T-cell (primary cell): ENCODE results near the gene CPTP. TPM values are rescaled to one million over a fixed set of nuclear protein-coding genes. Genes with fewer than 3 reads are reported as not detected.
"Not testable (repeated sequence)": the region's sequence is repeated elsewhere in the genome, so short reads cannot be mapped to it uniquely, and the experiment has no call there.

Source experiments
- ATAC-seq, 4 experiments: fragments of 200-7000 bp in 3 of 4; fragments of 150-1000 bp in 1 of 4; cut with Tn5 transposase; replicated peaks in 1 of 4; 1 replicate in 3 of 4; 2 replicates in 1 of 4; pipeline ENCODE4 v1.10.0; 2021; ENCODE audit warnings: moderate library complexity in 3 of 4, mild to moderate bottlenecking in 2 of 4, moderate number of reproducible peaks in 1 of 4
- CTCF ChIA-PET, 2 donors: fragments of 300-600 bp; sonication (Branson Sonifier 250); formaldehyde crosslinking; loops; one replicate each; lab custom pipeline; 2022; ENCODE audit warnings: antibody characterized with exemption in 2 of 2; lab: Charles Lee
- POLR2A ChIA-PET, 2 donors: fragments of 300-600 bp; sonication (Branson Sonifier 250); formaldehyde crosslinking; loops; one replicate each; lab custom pipeline; 2022; ENCODE audit warnings: antibody characterized with exemption in 2 of 2; lab: Charles Lee
- DNase-seq, 35 experiments: peaks; one replicate each; pipeline versions ENCODE4 v3.0.0 to v3.0.0-alpha.2; 2013 to 2023
- H3K27ac ChIP-seq: one replicate; pipeline ENCODE4 v1.5.1; 2013; ENCODE audit warnings: low read length
- H3K27me3 ChIP-seq, 2 experiments: replicated peaks in 1 of 2; 1 replicate in 1 of 2; 2 replicates in 1 of 2; pipeline versions ENCODE4 v1.6.1 to v1.7.0; 2013; ENCODE audit warnings: low read length in 1 of 2, mixed read lengths in 1 of 2; ENCODE audit not compliant: control insufficient read depth in 2 of 2, insufficient read depth in 2 of 2; ENCODE audit errors: extremely low read depth in 1 of 2
- H3K36me3 ChIP-seq, 2 donors: 1 replicate in 1 of 2; 2 replicates in 1 of 2; pipeline versions ENCODE4 v1.6.1 to v1.7.0; 2013; ENCODE audit warnings: low read length in 1 of 2; ENCODE audit not compliant: control insufficient read depth in 2 of 2, insufficient read depth in 1 of 2; ENCODE audit errors: extremely low read depth in 1 of 2
- H3K4me1 ChIP-seq, 2 experiments: 1 replicate in 1 of 2; 2 replicates in 1 of 2; pipeline versions ENCODE4 v1.6.1 to v1.7.0; 2013; ENCODE audit warnings: low read length in 2 of 2, mixed read lengths in 1 of 2; ENCODE audit not compliant: insufficient read depth in 2 of 2, control insufficient read depth in 1 of 2; ENCODE audit errors: extremely low read depth in 1 of 2
- H3K4me3 ChIP-seq, 2 donors: 1 replicate in 1 of 2; 2 replicates in 1 of 2; pipeline versions ENCODE4 v1.5.1 to v1.7.0; 2013; ENCODE audit warnings: mild to moderate bottlenecking in 2 of 2, low read length in 1 of 2, moderate library complexity in 1 of 2; ENCODE audit not compliant: control insufficient read depth in 1 of 2; ENCODE audit errors: extremely low read depth in 1 of 2
- H3K9me3 ChIP-seq: 2 replicates; pipeline ENCODE4 v1.7.0; 2013
- H3K27ac Mint-ChIP-seq, 2 donors: one replicate each; pipeline ENCODE4 v1.8.0; 2020 to 2021; ENCODE audit warnings: mild to moderate bottlenecking in 2 of 2, mixed read lengths in 2 of 2
- H3K27me3 Mint-ChIP-seq, 2 donors: one replicate each; pipeline ENCODE4 v1.8.0; 2021 to 2022; ENCODE audit warnings: mixed read lengths in 2 of 2
- H3K36me3 Mint-ChIP-seq: one replicate; pipeline ENCODE4 v1.8.0; 2021; ENCODE audit warnings: mixed read lengths
- H3K4me1 Mint-ChIP-seq, 3 donors: one replicate each; pipeline ENCODE4 v1.8.0; 2020 to 2022; ENCODE audit warnings: mixed read lengths in 3 of 3, mild to moderate bottlenecking in 1 of 3
- H3K4me3 Mint-ChIP-seq, 3 donors: one replicate each; pipeline ENCODE4 v1.8.0; 2020 to 2022; ENCODE audit warnings: mild to moderate bottlenecking in 3 of 3, mixed read lengths in 3 of 3, moderate library complexity in 3 of 3
- H3K9me3 Mint-ChIP-seq, 3 donors: one replicate each; pipeline ENCODE4 v1.8.0; 2020 to 2022; ENCODE audit warnings: mixed read lengths in 3 of 3
- WGBS: methylation state at CpG from one replicate; pipeline ENCODE4 v1.1.5; 2013; ENCODE audit warnings: missing lambda C conversion rate; ENCODE audit not compliant: insufficient coverage; 5-methylcytosine and 5-hydroxymethylcytosine counted together
- total RNA-seq, 35 experiments: library from RNA in 6 of 35; stranded (reverse) in 6 of 35; fragments of 120-200 nt in 1 of 35; gene quantifications; one replicate each; pipeline versions ENCODE4 v1.2.1 to v1.2.4 and lab custom pipeline; 2013 to 2026

CPTP gene
- total RNA-seq, 5 donors from 2014 or later (not counting 1 experiment from before 2014, with no cell fraction given): 15.8 to 35.8 (median 29.9) TPM

DNA sequence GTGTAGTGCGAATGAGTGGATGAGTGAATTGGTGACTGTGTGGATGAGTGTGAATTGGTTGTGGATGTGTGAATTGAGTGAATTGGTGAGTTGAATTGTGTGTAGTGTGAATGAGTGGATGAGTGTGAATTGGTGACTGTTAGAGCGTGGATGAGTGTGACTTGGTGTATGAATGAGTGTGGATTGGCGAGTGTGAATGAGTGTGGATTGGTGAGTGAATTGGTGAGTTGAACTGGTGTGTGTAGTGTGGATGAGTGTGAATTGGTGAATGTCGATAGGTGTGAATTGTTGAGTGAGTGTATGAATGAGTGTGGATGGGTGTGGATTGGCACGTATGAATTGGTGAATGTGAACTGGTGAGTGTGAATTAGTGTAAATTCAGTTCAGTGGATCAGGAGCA, 42.7 kb downstream of the CPTP start:
- H3K36me3 Mint-ChIP-seq: no peaks in the 10 kb centered on the region
- WGBS: 98% methylated on average over 5 of the region's 5 CpGs
- no peaks in the 10 kb centered on the region for H3K9me3 Mint-ChIP-seq
- no peaks in the 10 kb centered on the region for H3K27me3 Mint-ChIP-seq
- Histone ChIP-seq H3K27ac (no peak overlapping the region), H3K4me3 (no peak overlapping the region), H3K36me3 (no peaks in the 10 kb centered on the region), H3K4me1 (peaks cover 15 to 20% of the 10 kb centered on the region in 2 experiments), H3K27me3 (peaks cover 0 to 4% of the 10 kb centered on the region in 2 experiments), H3K9me3 (no peaks in the 10 kb centered on the region)
- no peak overlapping the region for H3K4me3 Mint-ChIP-seq
- POLR2A ChIA-PET: no interaction called here
- DNase-seq (no peak), ATAC-seq (no peak)
- CTCF ChIA-PET: no interaction called here
- H3K4me1 Mint-ChIP-seq: peaks cover 0 to 23% (median 10%) of the 10 kb centered on the region in 3 donors
- H3K27ac Mint-ChIP-seq: no peak overlapping the region

DNA sequence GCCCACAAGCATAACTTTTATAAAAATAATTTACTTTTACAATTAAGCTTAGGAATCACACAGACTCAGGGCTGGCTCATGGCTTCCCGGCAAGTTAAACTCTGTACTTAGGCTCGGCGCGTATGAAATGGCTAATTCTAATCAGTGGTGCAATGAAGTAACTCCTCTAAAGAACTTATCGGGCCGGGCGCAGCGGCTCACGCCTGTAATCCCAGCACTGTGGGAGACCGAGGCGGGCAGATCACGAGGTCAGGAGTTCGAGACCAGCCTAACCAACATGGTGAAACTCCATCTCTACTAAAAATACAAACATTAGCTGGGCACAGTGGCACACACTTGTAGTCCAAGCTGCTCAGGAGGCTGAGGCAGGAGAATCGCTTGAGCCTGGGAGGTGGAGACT, 45.5 kb downstream of the CPTP start:
- POLR2A ChIA-PET, H3K36me3 Mint-ChIP-seq, CTCF ChIA-PET, H3K27me3 Mint-ChIP-seq, H3K27ac ChIP-seq, H3K36me3 ChIP-seq, H3K9me3 Mint-ChIP-seq, H3K4me3 ChIP-seq, H3K9me3 ChIP-seq, DNase-seq, H3K27me3 ChIP-seq, ATAC-seq: not testable (repeated sequence)
- Mint-ChIP-seq H3K27ac (peak overlapping the region; percentile 22 to 27), H3K4me1 (peaks cover 0 to 37% (median 23%) of the 10 kb centered on the region in 3 donors), H3K4me3 (peak overlapping the region in 1 of 3 donors; percentile 56)
- H3K4me1 ChIP-seq: peaks cover 15 to 40% of the 10 kb centered on the region in 2 experiments
- WGBS: no CpG with 5 or more reads among the region's 14 CpGs

DNA sequence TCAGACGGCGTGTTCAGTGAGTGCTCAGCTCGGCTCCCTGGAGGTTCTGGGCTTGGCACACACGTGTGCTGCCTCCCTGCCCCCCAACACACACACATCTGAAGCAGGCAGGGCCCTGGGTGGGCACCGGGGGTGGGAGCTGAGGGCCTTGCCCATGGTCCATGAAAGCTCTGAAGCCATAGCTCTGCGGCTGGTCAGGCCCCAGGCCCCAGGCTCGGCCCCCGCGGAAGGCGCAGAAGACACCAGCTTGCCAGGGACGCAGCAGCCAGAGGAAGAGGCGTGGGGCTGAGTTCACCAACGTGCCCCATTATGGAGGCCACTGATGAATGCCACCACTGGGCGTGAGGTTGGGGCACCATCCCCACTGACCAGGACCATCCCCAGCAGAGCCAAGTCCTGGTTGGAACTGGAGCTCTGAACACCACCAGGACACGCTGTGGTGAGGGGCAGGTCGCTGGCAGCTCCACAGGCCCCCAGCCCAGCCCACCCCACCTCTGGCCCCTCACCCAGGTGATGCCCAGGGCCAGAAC, 46.2 kb downstream of the CPTP start:
- Histone ChIP-seq H3K9me3 (no peaks in the 10 kb centered on the region), H3K4me1 (peaks cover 15 to 44% of the 10 kb centered on the region in 2 experiments), H3K36me3 (peaks cover 0 to 4% of the 10 kb centered on the region in 2 donors), H3K4me3 (no peak overlapping the region), H3K27me3 (no peaks in the 10 kb centered on the region), H3K27ac (peak overlapping the region; percentile 31)
- H3K27me3 Mint-ChIP-seq: no peaks in the 10 kb centered on the region
- no peaks in the 10 kb centered on the region for H3K36me3 Mint-ChIP-seq
- H3K9me3 Mint-ChIP-seq: no peaks in the 10 kb centered on the region
- ATAC-seq (no peak), DNase-seq (peak in 2 of 35 experiments; percentile 11 to 25)
- ChIA-PET CTCF (interaction anchor here in 1 of 2 donors (0.8 to 1.3 kb wide), 4 partner anchors 11 to 66 kb away, joined by 3 to 7 read pairs (median 3); partner anchors contain the start of gene CCNL2), POLR2A (no interaction called here)
- no peak overlapping the region for H3K27ac Mint-ChIP-seq
- peak overlapping the region in 1 of 3 donors; percentile 56 for H3K4me3 Mint-ChIP-seq
- peaks cover 0 to 41% (median 23%) of the 10 kb centered on the region in 3 donors for H3K4me1 Mint-ChIP-seq
- 88% methylated on average over 14 of the region's 16 CpGs for WGBS

DNA sequence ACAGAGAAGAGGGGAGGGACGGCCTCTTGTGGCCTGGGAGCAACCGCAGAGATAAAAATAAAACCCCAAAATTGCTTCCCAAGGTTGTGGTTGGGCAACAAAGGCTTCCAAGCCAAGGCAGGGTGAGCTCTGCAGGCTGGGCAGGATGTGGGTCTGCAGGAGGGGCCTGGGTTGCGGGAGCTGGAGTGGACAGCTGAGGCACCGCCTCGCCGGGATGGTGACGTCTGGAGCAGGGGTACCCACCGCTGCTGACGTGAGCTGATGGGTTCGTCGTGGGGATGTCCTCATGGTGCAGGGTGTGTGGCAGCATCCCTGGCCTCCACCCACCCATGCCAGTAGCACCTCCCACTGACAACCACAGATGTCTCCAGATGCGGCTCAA, 46.8 kb downstream of the CPTP start:
- Mint-ChIP-seq H3K4me1 (peaks cover 0 to 41% (median 23%) of the 10 kb centered on the region in 3 donors), H3K27ac (peak overlapping the region in 1 of 2 donors; percentile 59), H3K4me3 (peak overlapping the region in 2 of 3 donors; percentile 31 to 56), H3K9me3 (no peaks in the 10 kb centered on the region), H3K27me3 (no peaks in the 10 kb centered on the region), H3K36me3 (no peaks in the 10 kb centered on the region)
- WGBS: 9% methylated on average over 5 of the region's 12 CpGs
- H3K27ac ChIP-seq: peak overlapping the region; percentile 74
- no peaks in the 10 kb centered on the region for H3K9me3 ChIP-seq
- peaks cover 15 to 49% of the 10 kb centered on the region in 2 experiments for H3K4me1 ChIP-seq
- DNase-seq: peak in 33 of 35 experiments; percentile 43 to 94 (median 88)
- H3K27me3 ChIP-seq: no peaks in the 10 kb centered on the region
- peak overlapping the region; percentile 29 to 41 for H3K4me3 ChIP-seq
- peak; percentile 10 to 78 (median 18) for ATAC-seq
- H3K36me3 ChIP-seq: peaks cover 0 to 4% of the 10 kb centered on the region in 2 donors
- POLR2A ChIA-PET: no interaction called here
- CTCF ChIA-PET: interaction anchor here (0.5 to 1.3 kb wide), 5 partner anchors 12 to 66 kb away, joined by 3 to 7 read pairs (median 3); partner anchors contain the start of gene CCNL2 (in 1 of the 2)

DNA sequence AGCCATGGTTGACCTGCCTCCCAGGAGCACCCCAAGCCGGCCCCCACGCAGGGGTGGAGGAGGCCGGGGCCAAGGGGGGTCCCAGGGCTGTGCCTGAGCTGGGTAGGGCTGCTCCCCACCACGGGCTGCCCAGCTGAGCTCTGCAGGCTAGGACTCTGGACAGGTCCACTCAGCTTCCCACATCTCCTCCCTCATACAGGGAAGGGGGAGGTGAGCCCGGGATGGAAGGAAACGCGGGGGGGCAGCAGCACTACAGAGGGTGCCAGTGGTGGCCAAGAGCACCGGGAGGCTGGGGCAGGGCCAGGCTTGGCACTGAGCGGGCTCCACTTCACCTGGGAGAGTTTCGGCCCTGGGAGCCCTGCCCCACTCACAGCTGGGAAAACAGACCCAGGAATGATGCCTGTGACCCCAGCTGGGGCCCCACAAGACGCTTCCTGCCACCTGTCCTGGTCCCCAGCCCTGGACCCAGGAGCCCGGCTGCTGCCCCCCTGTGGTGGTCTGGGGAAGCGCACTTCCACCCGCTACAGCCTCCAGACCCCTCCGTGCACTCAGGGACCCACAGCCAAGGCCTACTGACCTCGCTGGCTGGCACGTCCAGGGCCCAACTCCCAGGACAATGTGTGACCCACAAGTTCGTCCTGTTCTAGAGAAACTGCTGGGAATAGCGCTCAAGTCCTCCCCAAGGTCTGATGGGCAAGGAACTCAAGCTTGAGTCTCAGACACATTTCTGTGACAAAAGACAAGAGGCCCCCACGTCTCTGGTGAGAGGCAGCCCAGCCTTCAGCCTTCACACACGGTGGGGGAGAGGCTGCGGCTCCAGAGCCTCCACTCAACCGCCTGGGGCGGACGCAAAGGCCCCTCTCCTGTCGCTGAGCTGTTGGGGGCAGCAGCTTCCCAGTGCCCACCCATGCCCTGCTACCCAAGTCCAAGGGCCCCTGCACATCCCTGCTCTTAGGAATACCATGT, 47.4 kb downstream of the CPTP start:
- no peaks in the 10 kb centered on the region for H3K36me3 Mint-ChIP-seq
- H3K27me3 Mint-ChIP-seq: no peaks in the 10 kb centered on the region
- H3K9me3 ChIP-seq: no peaks in the 10 kb centered on the region
- peaks cover 0 to 4% of the 10 kb centered on the region in 2 donors for H3K36me3 ChIP-seq
- H3K4me3 ChIP-seq: peak overlapping the region; percentile 29 to 41
- 29% methylated on average over 20 of the region's 26 CpGs for WGBS
- H3K27ac Mint-ChIP-seq: peak overlapping the region in 1 of 2 donors; percentile 46
- H3K4me1 ChIP-seq: peaks cover 15 to 51% of the 10 kb centered on the region in 2 experiments
- peak; percentile 16 to 82 (median 67) for DNase-seq
- POLR2A ChIA-PET: interaction anchor here in 1 of 2 donors (0.6 kb wide), 1 partner anchor 45 kb away, joined by 5 read pairs; no protein-coding TSS in a partner anchor
- CTCF ChIA-PET: interaction anchor here (0.5 to 1.3 kb wide), 4 partner anchors 13 to 67 kb away, joined by 3 to 7 read pairs (median 4); partner anchors contain the start of gene CCNL2 (in 1 of the 2)
- no peaks in the 10 kb centered on the region for H3K27me3 ChIP-seq
- peak; percentile 28 to 60 (median 43) for ATAC-seq
- no peaks in the 10 kb centered on the region for H3K9me3 Mint-ChIP-seq
- peak overlapping the region; percentile 74 for H3K27ac ChIP-seq
- H3K4me1 Mint-ChIP-seq: peaks cover 0 to 41% (median 23%) of the 10 kb centered on the region in 3 donors
- H3K4me3 Mint-ChIP-seq: peak overlapping the region; percentile 44 to 57 (median 56)
